ENCODE measurements around the gene TRRAP.

TRRAP gene

GRCh38 chr7:98903246-98903645, 24.9 kb downstream of the TRRAP start:
- no peak for DNase-seq

- DNase-seq, result no peak
These were observed 29.2 kb downstream of the TRRAP start for GRCh38 chr7:98907570-98907969.

GRCh38 chr7:98908585-98908984, 30.3 kb downstream of the TRRAP start:
- DNase-seq, result no peak

GRCh38 chr7:98909487-98909886, 31.2 kb downstream of the TRRAP start:
- DNase-seq, result no peak

GRCh38 chr7:98910427-98910826, 32.1 kb downstream of the TRRAP start:
- no peak for DNase-seq

- no peak for DNase-seq
These were observed 33.6 kb downstream of the TRRAP start for GRCh38 chr7:98911916-98912315.

GRCh38 chr7:98913026-98913425, 34.7 kb downstream of the TRRAP start:
- no peak for DNase-seq

- DNase-seq, result no peak
These were observed 35.3 kb downstream of the TRRAP start for GRCh38 chr7:98913612-98914011.

- no peak for DNase-seq
These were observed 39.0 kb downstream of the TRRAP start for GRCh38 chr7:98917331-98917730.

GRCh38 chr7:98921608-98922372, 43.5 kb downstream of the TRRAP start:
- DNase-seq, result no peak

- no peak for DNase-seq
These were observed 44.3 kb downstream of the TRRAP start for GRCh38 chr7:98922392-98923187.

- DNase-seq, result no peak
These were observed 45.2 kb downstream of the TRRAP start for GRCh38 chr7:98923512-98923911.

GRCh38 chr7:98927125-98927524, 48.8 kb downstream of the TRRAP start:
- no peak for DNase-seq

GRCh38 chr7:98930464-98930863, 52.1 kb downstream of the TRRAP start:
- no peak for DNase-seq

- DNase-seq, result no peak
These were observed 52.6 kb downstream of the TRRAP start for GRCh38 chr7:98930921-98931320.

- DNase-seq, result no peak
These were observed 55.0 kb downstream of the TRRAP start for GRCh38 chr7:98933321-98933720.

GRCh38 chr7:98934267-98934666, 55.9 kb downstream of the TRRAP start:
- DNase-seq, result no peak

GRCh38 chr7:98935811-98936210, 57.5 kb downstream of the TRRAP start:
- DNase-seq, result no peak

- DNase-seq, result no peak
These were observed 65.0 kb downstream of the TRRAP start for GRCh38 chr7:98943336-98943735.

GRCh38 chr7:98944386-98944785, 66.1 kb downstream of the TRRAP start:
- DNase-seq, result no peak

GRCh38 chr7:98945852-98946251, 67.5 kb downstream of the TRRAP start:
- DNase-seq, result no peak

GRCh38 chr7:98946389-98946788, 68.1 kb downstream of the TRRAP start:
- no peak for DNase-seq

- DNase-seq, result no peak
These were observed 71.2 kb downstream of the TRRAP start for GRCh38 chr7:98949336-98950044.

- no peak for DNase-seq
These were observed 77.7 kb downstream of the TRRAP start for GRCh38 chr7:98955992-98956391.
